Activated naive CD4-positive, alpha-beta T cell treated with Interleukin-2 at 50 U/mL for 16 hours (primary cell): ENCODE results near the gene UGT2B10.

ENCODE experiments used
- DNase-seq: peaks from one replicate; pipeline ENCODE4 v3.0.0-alpha.2; 2020

Gene UGT2B10

DNA sequence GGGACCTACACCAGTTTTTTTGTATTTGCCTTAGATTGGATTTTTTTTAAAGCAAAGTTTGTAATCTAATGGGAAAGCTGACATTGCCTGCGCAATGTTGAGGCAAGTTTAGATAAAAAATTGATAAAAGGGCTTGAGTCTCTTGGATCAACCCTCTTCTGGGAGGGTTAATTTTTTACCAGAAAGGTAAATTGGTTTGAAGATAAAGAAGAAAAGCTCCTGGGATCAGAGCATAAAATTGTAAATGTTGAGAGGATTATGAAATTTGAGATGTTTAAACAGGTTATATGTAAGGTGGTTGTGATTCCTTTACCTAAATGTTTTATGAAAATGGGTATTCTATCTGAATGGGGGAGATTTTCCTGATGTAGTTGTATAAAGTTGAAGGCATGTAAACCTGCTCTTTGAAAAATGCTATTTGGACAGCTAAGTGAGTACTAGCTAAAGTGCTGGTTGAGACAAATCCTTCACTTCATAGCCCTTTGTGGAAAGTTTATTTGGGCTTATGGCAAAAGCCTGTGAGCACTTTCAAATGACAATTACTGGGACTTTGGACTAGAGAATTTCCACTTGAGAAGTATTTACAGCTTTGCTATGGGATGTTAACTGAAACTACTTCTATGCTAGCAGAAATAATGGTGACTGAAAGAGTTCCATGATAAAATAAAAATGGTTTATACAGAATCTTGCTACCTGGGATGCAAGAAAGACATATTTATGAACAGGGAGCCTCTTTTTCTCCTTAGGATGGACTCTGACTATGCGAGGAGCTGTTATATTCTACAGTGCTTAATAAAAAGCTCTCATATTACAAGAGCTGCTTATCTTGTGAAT is 56.2 kb downstream of the UGT2B10 start:
- no peak for DNase-seq

GRCh38 chr4:68872643-68873502 is 57.1 kb downstream of the UGT2B10 start:
- no peak for DNase-seq

DNA sequence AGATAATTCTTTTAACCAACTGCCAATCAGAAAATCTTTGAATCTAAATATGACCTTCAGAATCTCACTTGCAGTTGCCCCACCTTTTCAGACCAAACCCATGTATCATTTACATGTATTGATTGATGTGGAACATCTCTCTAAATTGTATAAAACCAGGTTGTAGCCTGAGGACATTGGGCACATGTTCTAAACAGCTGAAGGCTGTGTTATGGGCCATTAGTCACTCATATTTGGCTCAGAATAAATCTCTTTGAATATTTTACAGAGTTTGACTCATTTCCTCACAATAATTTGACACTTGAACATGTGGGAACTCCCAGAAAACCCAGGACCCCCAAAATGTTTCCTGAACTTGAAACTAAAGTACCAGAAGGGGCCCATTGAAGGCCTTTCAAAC is 58.7 kb downstream of the UGT2B10 start:
- DNase-seq: no peak

DNA sequence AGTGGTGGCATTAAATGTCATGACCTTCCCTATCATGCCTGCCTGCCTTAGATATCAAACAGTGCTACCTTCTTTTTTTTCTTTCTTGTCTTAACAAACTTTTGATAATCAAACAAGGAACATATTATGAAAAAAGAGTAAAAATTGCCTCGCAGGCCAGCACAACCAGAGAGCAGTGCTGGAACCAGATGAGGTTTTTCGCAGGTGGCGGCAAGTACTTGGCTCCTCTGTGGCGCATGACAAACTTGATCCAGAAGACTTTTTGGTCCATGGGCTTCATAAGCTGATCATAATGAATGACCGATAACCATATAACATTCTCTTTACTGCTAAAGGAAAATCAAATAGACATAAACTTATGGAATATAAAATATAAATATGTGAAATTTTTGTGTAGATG is 61.8 kb downstream of the UGT2B10 start:
- no peak for DNase-seq

- no peak for DNase-seq
These were observed 62.3 kb downstream of the UGT2B10 start for GRCh38 chr4:68878048-68878447.
